Astrocyte (in vitro differentiated cells and primary cell): ENCODE results near the gene TSC22D1. TPM values are rescaled to one million over a fixed set of nuclear protein-coding genes. Genes with fewer than 3 reads are reported as not detected.

Source experiments
- DNase-seq: peaks from one replicate; pipeline ENCODE4 v3.0.0-alpha.2; 2010; ENCODE audit warnings: low read depth
- FAIRE-seq: peaks from 2 replicates; lab custom pipeline; 2011; peaks lifted over from hg19 to GRCh38; lab: Jason Lieb, UNC
- H2AFZ ChIP-seq: 2 replicates; pipeline ENCODE4 v1.6.0; 2012; ENCODE audit warnings: low read depth, low read length, inconsistent platforms
- H3K27ac ChIP-seq: 2 replicates; pipeline ENCODE4 v1.5.1; 2011; ENCODE audit warnings: low read depth, low read length, inconsistent platforms
- H3K27me3 ChIP-seq: 2 replicates; pipeline ENCODE4 v1.6.0; 2011; ENCODE audit warnings: low read length, inconsistent platforms; ENCODE audit not compliant: insufficient read depth
- H3K36me3 ChIP-seq: 2 replicates; pipeline ENCODE4 v1.5.1; 2011; ENCODE audit warnings: low read length, inconsistent platforms; ENCODE audit not compliant: insufficient read depth
- H3K4me1 ChIP-seq: 2 replicates; pipeline ENCODE4 v1.5.1; 2011; ENCODE audit warnings: low read length, inconsistent platforms; ENCODE audit not compliant: insufficient read depth
- H3K4me2 ChIP-seq: 2 replicates; pipeline ENCODE4 v1.6.0; 2012; ENCODE audit warnings: low read length, inconsistent platforms
- H3K4me3 ChIP-seq: 2 replicates; pipeline ENCODE4 v1.5.1; 2011; ENCODE audit warnings: low read depth, mild to moderate bottlenecking, low read length, inconsistent platforms; ENCODE audit not compliant: insufficient read depth
- H3K79me2 ChIP-seq: 2 replicates; pipeline ENCODE4 v1.6.0; 2012; ENCODE audit warnings: mild to moderate bottlenecking, low read length, inconsistent platforms; ENCODE audit not compliant: insufficient read depth
- H3K9ac ChIP-seq: 2 replicates; pipeline ENCODE4 v1.6.0; 2012; ENCODE audit warnings: mild to moderate bottlenecking, low read length, inconsistent platforms
- H3K9me3 ChIP-seq: 2 replicates; pipeline ENCODE4 v1.5.1; 2012; ENCODE audit warnings: low read depth, mild to moderate bottlenecking, low read length, inconsistent platforms; ENCODE audit not compliant: insufficient read depth
- H4K20me1 ChIP-seq: 2 replicates; pipeline ENCODE4 v1.6.0; 2012; ENCODE audit warnings: low read length, inconsistent platforms; ENCODE audit not compliant: insufficient read depth
- H3K27ac Mint-ChIP-seq: one replicate; pipeline ENCODE4 v1.8.0; 2021; ENCODE audit warnings: mild to moderate bottlenecking, mixed read lengths; ENCODE audit not compliant: unreplicated experiment
- H3K27me3 Mint-ChIP-seq: one replicate; pipeline ENCODE4 v1.8.0; 2021; ENCODE audit warnings: low read depth, mixed read lengths; ENCODE audit not compliant: unreplicated experiment
- H3K36me3 Mint-ChIP-seq: one replicate; pipeline ENCODE4 v1.8.0; 2021; ENCODE audit warnings: low read depth, mixed read lengths; ENCODE audit not compliant: unreplicated experiment
- H3K4me1 Mint-ChIP-seq: one replicate; pipeline ENCODE4 v1.8.0; 2021; ENCODE audit warnings: low read depth, mixed read lengths; ENCODE audit not compliant: unreplicated experiment
- H3K4me3 Mint-ChIP-seq: one replicate; pipeline ENCODE4 v1.8.0; 2021; ENCODE audit warnings: mild to moderate bottlenecking, moderate library complexity, mixed read lengths; ENCODE audit not compliant: unreplicated experiment
- H3K9me3 Mint-ChIP-seq: one replicate; pipeline ENCODE4 v1.8.0; 2021; ENCODE audit warnings: mild to moderate bottlenecking, mixed read lengths; ENCODE audit not compliant: unreplicated experiment
- CTCF ChIP-seq: IDR thresholded peaks from 2 replicates; pipeline ENCODE4 v1.5.1; 2011; ENCODE audit warnings: low read depth, mild to moderate bottlenecking, inconsistent platforms, low read length, moderate library complexity; ENCODE audit not compliant: insufficient read depth
- EZH2 ChIP-seq: IDR thresholded peaks from 2 replicates; pipeline ENCODE4 v1.6.1; 2012; ENCODE audit warnings: mild to moderate bottlenecking, low read length, inconsistent platforms; ENCODE audit not compliant: insufficient read depth
- total RNA-seq: library from RNA; stranded (reverse); gene quantifications from 2 replicates; pipeline ENCODE4 v1.2.1, GENCODE V29; 2021

TSC22D1 gene
- total RNA-seq, 1 donor from 2014 or later = 96.2 TPM

GRCh38 chr13:44407891-44408290 is 168.2 kb downstream of the TSC22D1 start:
- no peak for FAIRE-seq
- H3K4me2 ChIP-seq = no peak overlapping the region
- H3K9ac ChIP-seq = no peak overlapping the region
- no peaks in the 10 kb centered on the region for H4K20me1 ChIP-seq
- no peak for DNase-seq
- no peak for TF ChIP-seq EZH2
- no peak for TF ChIP-seq CTCF
- Mint-ChIP-seq H3K27me3 (peaks cover 18% of the 10 kb centered on the region), H3K4me3 (no peak overlapping the region), H3K4me1 (peaks cover 17% of the 10 kb centered on the region), H3K36me3 (no peaks in the 10 kb centered on the region), H3K27ac (no peak overlapping the region), H3K9me3 (no peaks in the 10 kb centered on the region)
- no peaks in the 10 kb centered on the region for H3K9me3 ChIP-seq
- no peaks in the 10 kb centered on the region for H3K36me3 ChIP-seq
- no peak overlapping the region for H3K27ac ChIP-seq
- peaks cover 6% of the 10 kb centered on the region for H3K4me1 ChIP-seq
- no peaks in the 10 kb centered on the region for H3K79me2 ChIP-seq
- H3K27me3 ChIP-seq = no peaks in the 10 kb centered on the region
- H3K4me3 ChIP-seq = no peak overlapping the region
- no peak overlapping the region for H2AFZ ChIP-seq

GRCh38 chr13:44407379-44407778 is 168.8 kb downstream of the TSC22D1 start:
- TF ChIP-seq CTCF (no peak), EZH2 (no peak)
- no peak overlapping the region for H3K4me3 Mint-ChIP-seq
- H3K36me3 Mint-ChIP-seq = no peaks in the 10 kb centered on the region
- Histone ChIP-seq H3K9ac (no peak overlapping the region), H3K27ac (no peak overlapping the region), H3K27me3 (no peaks in the 10 kb centered on the region), H3K79me2 (no peaks in the 10 kb centered on the region), H3K36me3 (no peaks in the 10 kb centered on the region), H3K4me1 (peaks cover 6% of the 10 kb centered on the region), H2AFZ (no peak overlapping the region), H3K4me2 (no peak overlapping the region), H4K20me1 (no peaks in the 10 kb centered on the region), H3K4me3 (no peak overlapping the region), H3K9me3 (no peaks in the 10 kb centered on the region)
- DNase-seq (no peak), FAIRE-seq (no peak)
- peaks cover 18% of the 10 kb centered on the region for H3K27me3 Mint-ChIP-seq
- no peak overlapping the region for H3K27ac Mint-ChIP-seq
- no peaks in the 10 kb centered on the region for H3K9me3 Mint-ChIP-seq
- H3K4me1 Mint-ChIP-seq = peaks cover 16% of the 10 kb centered on the region

- TF ChIP-seq EZH2 = no peak
- Mint-ChIP-seq H3K36me3 (no peaks in the 10 kb centered on the region), H3K4me1 (peaks cover 16% of the 10 kb centered on the region), H3K27me3 (peaks cover 18% of the 10 kb centered on the region), H3K9me3 (no peaks in the 10 kb centered on the region), H3K27ac (no peak overlapping the region), H3K4me3 (no peak overlapping the region)
- no peak overlapping the region for H3K4me2 ChIP-seq
- H3K27ac ChIP-seq = no peak overlapping the region
- H4K20me1 ChIP-seq = no peaks in the 10 kb centered on the region
- no peaks in the 10 kb centered on the region for H3K36me3 ChIP-seq
- H2AFZ ChIP-seq = no peak overlapping the region
- no peak overlapping the region for H3K4me3 ChIP-seq
- no peaks in the 10 kb centered on the region for H3K27me3 ChIP-seq
- H3K9me3 ChIP-seq = no peaks in the 10 kb centered on the region
- no peaks in the 10 kb centered on the region for H3K79me2 ChIP-seq
- no peak overlapping the region for H3K9ac ChIP-seq
- no peak for FAIRE-seq
- no peak for DNase-seq
- peaks cover 6% of the 10 kb centered on the region for H3K4me1 ChIP-seq
These were observed 169.5 kb downstream of the TSC22D1 start for GRCh38 chr13:44406617-44407016.
